HG03460 (cell line): ENCODE results near the gene ATP5F1E.
"Not testable (repeated sequence)": the region's sequence is repeated elsewhere in the genome, so short reads cannot be mapped to it uniquely, and the experiment has no call there.

Experiments
- ATAC-seq: cut with Tn5 transposase; IDR thresholded peaks from one replicate; pipeline ENCODE4 v1.9.1; 2021; ENCODE audit not compliant: unreplicated experiment

Gene ATP5F1E

DNA sequence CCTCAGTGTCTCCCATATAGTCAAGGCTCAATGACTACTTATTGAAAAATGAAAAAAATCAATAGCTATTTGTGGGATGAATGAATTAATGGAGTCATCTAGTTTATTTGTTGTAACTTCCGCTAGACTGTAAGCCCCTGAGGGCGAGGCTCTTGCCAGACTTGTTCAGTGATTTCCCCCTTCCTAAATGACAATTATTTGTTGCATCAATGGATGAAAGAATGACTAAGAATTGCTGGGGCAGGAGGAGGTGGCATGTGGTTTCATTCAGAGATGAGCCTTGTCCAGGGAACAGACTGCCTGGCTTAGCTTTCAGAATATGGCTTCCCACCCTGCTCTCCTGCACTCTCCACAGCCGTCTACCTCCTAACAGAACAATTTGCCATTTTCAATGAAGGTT, 11.6 kb upstream of the ATP5F1E start:
- ATAC-seq, result no peak

GRCh38 chr20:59042796-59043631, 10.9 kb upstream of the ATP5F1E start:
- ATAC-seq, result peak; percentile 92

GRCh38 chr20:59042151-59042795, 10.1 kb upstream of the ATP5F1E start, which contains the start of gene PRELID3B:
TSS of gene PRELID3B (minus strand) at chr20:59042786. CDS start at chr20:59042730, 56 bp downstream.
- ATAC-seq, result peak; percentile 34

- ATAC-seq, result not testable (repeated sequence)
These were observed 9.4 kb upstream of the ATP5F1E start for GRCh38 chr20:59041487-59041886.

DNA sequence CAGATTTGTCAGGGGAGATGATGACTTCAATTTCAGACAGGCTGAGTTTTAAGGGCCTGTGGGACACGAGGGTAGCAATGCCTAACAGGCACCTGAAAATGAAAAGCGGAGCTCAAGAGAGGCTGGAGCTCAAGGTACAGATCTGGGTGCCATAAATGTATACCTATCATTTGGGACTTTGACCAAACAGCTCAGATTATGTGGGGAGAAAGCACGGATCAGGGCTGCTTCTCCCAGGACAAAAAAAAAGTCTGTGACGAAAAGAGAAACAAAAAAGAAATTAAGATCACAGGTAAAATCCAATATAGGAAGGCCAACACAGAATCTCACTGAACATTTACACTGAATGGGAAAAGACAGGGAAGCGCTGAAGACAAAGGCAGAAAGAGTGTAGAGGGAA, 8.5 kb upstream of the ATP5F1E start:
- no peak for ATAC-seq

GRCh38 chr20:59039233-59039632, 7.1 kb upstream of the ATP5F1E start:
- no peak for ATAC-seq

DNA sequence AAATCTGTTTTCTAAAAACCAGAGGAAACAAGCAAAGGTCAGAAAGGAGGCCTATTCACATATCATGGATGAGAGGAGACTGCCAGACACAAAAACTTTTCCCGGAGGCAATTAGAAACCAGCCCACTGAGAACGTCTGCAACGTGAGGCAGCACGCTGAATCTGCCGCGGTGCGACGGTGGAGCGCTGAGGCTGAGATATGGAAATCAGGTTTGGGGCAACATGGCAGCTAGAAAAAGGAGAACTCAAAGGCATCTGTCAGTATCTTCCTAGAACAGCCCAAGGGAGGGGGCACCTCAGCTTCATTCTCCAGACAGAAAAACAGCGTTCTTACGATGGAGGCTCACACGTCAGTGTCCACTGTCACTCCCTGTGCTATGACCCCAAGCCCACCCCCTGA, 5.3 kb upstream of the ATP5F1E start:
- ATAC-seq, result no peak

DNA sequence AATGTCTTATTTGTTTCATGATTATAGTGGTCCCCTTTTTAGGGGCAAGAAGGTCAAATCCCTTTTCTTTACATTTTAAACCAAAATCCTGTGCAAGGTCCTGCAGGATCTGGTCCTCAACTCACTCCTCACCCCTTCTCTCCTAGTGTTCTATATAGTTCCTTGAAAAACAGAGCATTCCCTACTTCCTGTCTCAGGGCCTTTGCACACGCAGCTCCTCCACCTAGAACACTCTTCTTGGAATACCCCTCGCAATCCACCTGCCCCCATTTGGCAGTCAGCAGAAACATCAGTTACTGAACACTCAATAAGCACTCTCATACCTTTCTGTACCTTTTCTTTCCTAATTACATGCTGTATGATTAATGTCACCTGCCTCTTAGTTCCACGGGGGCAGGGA, 3.2 kb upstream of the ATP5F1E start:
- no peak for ATAC-seq

DNA sequence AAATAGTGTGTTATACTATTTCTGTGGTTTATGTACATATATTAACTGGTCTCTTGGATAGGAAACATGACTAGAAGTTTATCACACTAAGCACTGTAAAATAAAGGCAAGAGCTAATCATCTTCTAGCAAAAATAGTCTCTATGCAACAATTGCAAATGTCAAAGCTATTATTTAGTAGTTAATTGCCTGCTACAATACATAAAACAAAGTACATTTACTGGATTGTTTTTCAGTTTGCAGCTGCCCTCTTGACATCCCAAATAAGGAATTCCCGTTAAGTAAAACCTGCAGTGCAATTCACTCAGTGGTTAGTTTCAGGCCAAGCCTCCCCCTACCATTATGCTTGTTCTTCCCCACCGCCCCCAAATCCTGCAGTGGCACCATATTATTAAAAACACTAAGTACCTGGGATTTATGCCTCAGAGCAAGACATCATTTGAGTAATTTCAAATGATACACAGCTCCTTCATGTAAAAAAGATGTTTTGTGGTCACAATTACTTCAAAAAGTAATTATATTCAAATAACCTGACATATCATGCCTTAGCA, 1.6 kb upstream of the ATP5F1E start:
- ATAC-seq, result no peak

- no peak for ATAC-seq
These were observed 958 bp upstream of the ATP5F1E start for GRCh38 chr20:59033093-59033492.

- peak; percentile 25 for ATAC-seq
These were observed 551 bp upstream of the ATP5F1E start for GRCh38 chr20:59032713-59033059.

GRCh38 chr20:59031564-59032022, 542 bp downstream of the ATP5F1E start:
- ATAC-seq, result no peak

DNA sequence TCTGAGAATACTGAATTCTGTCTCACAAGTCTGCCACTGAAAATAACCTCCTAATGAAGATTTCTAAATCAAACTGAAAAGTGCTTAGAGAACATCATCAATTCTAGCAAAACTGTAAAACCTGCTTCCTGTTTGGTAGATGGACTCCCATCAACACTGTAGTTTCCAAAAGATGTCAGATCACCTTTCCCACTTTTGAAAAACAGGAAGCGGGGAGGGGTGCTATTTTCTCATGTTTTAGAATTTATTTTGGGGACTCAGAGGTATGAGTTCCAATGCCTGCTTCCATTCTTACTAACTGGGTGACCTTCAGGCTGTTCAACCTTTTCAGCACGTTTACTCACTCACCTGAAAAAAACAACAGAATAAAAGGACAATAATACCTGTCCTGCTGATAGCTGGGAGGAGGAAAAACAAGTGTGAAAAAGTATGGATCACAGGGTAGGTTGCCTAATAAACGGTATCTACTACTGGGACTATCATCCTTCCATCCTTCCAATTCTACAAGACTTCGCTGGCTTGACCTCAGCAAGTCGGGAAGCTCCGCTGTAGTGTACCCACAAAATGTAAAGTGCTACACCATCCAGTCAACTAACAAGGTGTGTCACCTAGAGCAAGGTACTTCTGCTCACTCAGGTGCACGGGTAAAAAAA, 1.1 kb downstream of the ATP5F1E start:
- ATAC-seq, result no peak

DNA sequence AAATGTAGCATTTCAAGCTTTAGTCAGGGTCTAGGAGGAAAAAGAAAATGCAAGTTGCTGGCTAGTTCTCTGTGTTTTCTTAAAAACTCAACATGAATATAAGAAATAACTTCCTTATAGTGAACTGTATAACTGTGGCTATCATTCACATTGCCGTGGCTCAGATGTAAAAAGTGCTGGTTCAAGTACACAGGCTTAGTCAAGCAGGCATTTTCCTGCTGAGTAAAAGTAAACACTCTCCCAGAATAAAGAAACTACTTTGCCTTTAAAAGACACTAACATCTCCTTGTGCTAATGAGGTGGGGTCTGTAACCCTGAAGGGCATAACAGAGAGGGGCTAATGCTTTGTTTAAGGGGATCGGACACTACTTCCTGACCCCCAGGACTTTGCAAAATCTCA, 3.3 kb downstream of the ATP5F1E start:
- ATAC-seq, result no peak

GRCh38 chr20:59027741-59028320, 4.3 kb downstream of the ATP5F1E start:
- no peak for ATAC-seq

GRCh38 chr20:59026904-59027740, 5.0 kb downstream of the ATP5F1E start:
- no peak for ATAC-seq

GRCh38 chr20:59025511-59025910, 6.6 kb downstream of the ATP5F1E start:
- ATAC-seq, result no peak

GRCh38 chr20:59025086-59025485, 7.0 kb downstream of the ATP5F1E start:
- ATAC-seq, result no peak

GRCh38 chr20:59024111-59024530, 8.0 kb downstream of the ATP5F1E start:
- no peak for ATAC-seq

DNA sequence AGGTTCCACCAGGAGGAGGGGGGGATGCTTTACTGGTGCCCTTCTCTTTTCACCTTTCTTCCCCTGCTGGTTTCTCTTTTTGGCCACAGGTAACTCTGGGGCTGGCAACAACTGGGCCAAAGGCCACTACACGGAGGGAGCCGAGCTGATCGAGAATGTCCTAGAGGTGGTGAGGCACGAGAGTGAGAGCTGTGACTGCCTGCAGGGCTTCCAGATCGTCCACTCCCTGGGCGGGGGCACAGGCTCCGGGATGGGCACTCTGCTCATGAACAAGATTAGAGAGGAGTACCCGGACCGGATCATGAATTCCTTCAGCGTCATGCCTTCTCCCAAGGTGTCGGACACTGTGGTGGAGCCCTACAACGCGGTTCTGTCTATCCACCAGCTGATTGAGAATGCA, 8.5 kb downstream of the ATP5F1E start:
- no peak for ATAC-seq
